GM21786 (cell line): ENCODE results near the gene DAB1.

Source experiments
- ATAC-seq: cut with Tn5 transposase; IDR thresholded peaks from one replicate; pipeline ENCODE4 v1.9.1; 2021; ENCODE audit not compliant: unreplicated experiment

The DAB1 gene

GRCh38 chr1:57278558-57278957 is 145.3 kb downstream of the DAB1 start:
- ATAC-seq = no peak

GRCh38 chr1:57277681-57278080 is 146.2 kb downstream of the DAB1 start:
- no peak for ATAC-seq

GRCh38 chr1:57276918-57277317 is 146.9 kb downstream of the DAB1 start:
- no peak for ATAC-seq

GRCh38 chr1:57272601-57273000 is 151.3 kb downstream of the DAB1 start:
- ATAC-seq = no peak

GRCh38 chr1:57272150-57272549 is 151.7 kb downstream of the DAB1 start:
- no peak for ATAC-seq

GRCh38 chr1:57270927-57271698 is 152.7 kb downstream of the DAB1 start:
- no peak for ATAC-seq

- ATAC-seq = no peak
Observed at GRCh38 chr1:57269630-57270225, 154.1 kb downstream of the DAB1 start.

- no peak for ATAC-seq
Observed at GRCh38 chr1:57265104-57265503, 158.8 kb downstream of the DAB1 start.

- no peak for ATAC-seq
Observed at GRCh38 chr1:57262472-57262871, 161.4 kb downstream of the DAB1 start.

- ATAC-seq = no peak
Observed at GRCh38 chr1:57258557-57259325, 165.1 kb downstream of the DAB1 start.

GRCh38 chr1:57255945-57256344 is 167.9 kb downstream of the DAB1 start:
- no peak for ATAC-seq

- ATAC-seq = no peak
Observed at GRCh38 chr1:57254022-57254421, 169.8 kb downstream of the DAB1 start.

- no peak for ATAC-seq
Observed at GRCh38 chr1:57252597-57253294, 171.1 kb downstream of the DAB1 start.

GRCh38 chr1:57250021-57250420 is 173.8 kb downstream of the DAB1 start:
- no peak for ATAC-seq

- ATAC-seq = no peak
Observed at GRCh38 chr1:57249511-57249910, 174.3 kb downstream of the DAB1 start.

- ATAC-seq = no peak
Observed at GRCh38 chr1:57248830-57249229, 175.0 kb downstream of the DAB1 start.

GRCh38 chr1:57238233-57238781 is 185.6 kb downstream of the DAB1 start:
- no peak for ATAC-seq

- no peak for ATAC-seq
Observed at GRCh38 chr1:57235730-57236510, 187.9 kb downstream of the DAB1 start.

GRCh38 chr1:57234459-57234858 is 189.4 kb downstream of the DAB1 start:
- no peak for ATAC-seq

GRCh38 chr1:57232500-57232899 is 191.4 kb downstream of the DAB1 start:
- ATAC-seq = no peak
